ENCODE results near the gene EFR3B. TPM values are rescaled to one million over a fixed set of nuclear protein-coding genes. Genes with fewer than 3 reads are reported as not detected.
"Not testable (repeated sequence)": the region's sequence is repeated elsewhere in the genome, so short reads cannot be mapped to it uniquely, and the experiment has no call there.

EFR3B gene
- total RNA-seq, 1 donor from 2014 or later: 0.40 TPM

DNA sequence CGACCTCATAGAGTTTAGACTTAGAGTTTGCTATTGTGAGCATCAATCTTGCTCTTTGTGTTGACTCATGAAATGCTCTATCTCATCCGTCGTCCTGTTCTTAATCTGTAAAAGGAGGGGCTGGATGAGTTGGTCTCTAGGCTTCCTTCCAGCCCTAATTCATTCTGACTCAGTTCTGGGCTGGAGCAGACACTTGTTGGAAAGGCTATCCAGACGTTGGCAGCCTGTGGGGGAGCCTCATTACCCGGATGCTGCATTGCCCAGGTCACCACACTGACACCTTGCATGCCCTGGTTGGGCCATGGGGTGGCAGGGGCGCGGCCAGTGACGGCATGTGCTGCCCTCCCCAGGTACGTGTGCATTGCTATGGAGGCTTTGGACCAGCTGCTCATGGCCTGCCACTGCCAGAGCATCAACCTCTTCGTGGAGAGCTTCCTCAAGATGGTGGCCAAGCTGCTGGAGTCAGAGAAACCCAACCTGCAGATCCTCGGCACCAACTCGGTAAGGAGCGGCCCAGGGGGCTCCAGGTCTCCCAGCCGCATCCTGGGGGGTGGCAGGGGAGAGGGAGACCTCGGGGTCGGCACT is 61.5 kb downstream of the EFR3B start:
- peak; percentile 24 for DNase-seq (ENCODE audit: low read depth)

DNA sequence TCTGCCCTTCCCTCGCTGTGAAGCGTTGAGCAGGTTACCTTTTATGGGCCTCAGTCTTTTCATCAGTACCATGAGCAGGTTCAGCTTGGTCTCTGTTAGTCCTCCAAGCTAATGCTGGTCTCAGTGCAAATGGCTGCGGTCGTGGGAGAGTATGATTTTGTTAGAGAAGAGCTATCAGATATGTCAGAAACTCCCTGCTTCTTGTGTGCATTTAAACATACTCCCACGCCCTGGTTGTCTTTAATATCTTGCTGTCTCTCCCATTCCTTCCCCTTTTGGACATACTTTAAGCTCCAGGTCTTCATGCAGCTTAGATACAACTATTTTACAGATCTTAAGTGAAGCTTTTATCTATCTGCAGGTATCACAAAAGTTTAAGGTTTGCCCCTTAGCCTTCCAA is 62.9 kb downstream of the EFR3B start:
- DNase-seq (ENCODE audit: low read depth): no peak

DNA sequence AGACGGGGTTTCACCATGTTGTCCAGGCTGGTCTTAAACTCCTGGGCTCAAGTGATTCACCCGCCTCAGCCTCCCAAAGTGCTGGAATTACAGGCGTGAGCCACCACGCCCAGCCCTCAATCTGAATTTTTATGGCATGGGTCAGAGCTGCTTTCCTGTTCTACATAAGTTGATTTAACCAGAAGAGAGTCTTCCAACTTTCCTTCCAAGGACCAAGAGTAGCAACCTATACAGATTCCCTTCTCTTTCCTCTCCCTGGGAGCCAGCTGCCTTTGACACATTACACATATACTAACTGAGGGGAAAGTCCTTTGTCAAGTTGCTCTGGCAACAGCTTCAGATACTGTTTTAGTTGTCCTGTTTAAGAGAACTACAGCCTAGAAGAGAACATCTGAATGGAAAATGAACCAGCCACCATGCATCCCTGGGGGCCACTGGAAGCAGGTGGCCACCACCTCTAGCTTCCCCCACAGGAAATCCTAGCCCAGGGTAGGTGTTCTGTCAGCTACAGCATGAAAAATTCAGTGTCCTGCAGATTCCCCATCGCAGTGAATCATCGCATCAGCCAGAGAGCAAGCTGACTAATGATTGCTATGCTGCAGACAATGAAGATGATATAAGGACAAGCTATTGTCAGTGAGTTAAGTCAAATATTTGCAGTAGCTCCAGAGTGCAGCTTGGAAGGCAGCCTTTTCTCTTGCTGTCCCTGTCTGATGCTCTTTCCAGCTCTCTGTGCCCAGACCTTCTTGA is 63.6 kb downstream of the EFR3B start:
- DNase-seq (ENCODE audit: low read depth): peak; percentile 83

DNA sequence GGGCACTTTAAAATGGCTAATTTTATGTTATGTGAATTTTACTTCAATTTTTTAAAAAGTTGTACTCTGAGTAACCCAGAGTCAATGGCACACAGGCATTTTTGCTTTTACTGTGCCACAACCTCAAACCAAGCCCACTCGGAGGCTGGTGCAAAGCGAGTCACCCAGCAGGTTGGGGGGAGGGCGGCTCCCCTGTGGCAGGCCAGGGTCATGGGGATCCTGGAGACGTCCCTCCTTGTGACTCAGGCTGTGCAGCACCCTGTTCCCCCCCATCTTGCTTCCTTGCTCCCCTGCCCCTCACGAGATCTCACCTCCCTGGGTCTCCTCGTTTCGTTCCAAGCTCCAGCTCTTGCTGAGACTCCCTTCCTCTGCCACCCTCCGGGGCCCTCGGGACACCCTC is 67.9 kb downstream of the EFR3B start:
- DNase-seq (ENCODE audit: low read depth): no peak

DNA sequence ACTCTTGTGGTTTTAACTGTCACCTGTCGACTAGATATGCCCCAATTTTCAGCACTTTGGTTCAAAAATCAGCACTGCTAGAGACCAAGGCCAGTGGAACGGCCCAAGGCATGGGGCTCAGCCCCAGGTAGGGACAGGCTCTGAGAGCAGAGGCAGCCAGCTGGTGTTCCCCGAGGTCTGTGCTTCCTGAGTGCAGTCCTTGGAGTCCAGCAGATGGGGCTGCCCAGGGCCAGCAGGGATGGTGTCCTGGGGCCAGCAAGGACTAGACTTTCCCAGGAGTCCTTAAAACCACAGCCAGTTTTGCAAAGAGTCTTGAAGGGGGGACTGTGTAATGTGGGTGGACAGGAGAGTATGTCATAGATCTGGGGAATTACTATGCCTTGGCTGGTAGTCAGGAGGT is 70.2 kb downstream of the EFR3B start:
- no peak for DNase-seq (ENCODE audit: low read depth)

DNA sequence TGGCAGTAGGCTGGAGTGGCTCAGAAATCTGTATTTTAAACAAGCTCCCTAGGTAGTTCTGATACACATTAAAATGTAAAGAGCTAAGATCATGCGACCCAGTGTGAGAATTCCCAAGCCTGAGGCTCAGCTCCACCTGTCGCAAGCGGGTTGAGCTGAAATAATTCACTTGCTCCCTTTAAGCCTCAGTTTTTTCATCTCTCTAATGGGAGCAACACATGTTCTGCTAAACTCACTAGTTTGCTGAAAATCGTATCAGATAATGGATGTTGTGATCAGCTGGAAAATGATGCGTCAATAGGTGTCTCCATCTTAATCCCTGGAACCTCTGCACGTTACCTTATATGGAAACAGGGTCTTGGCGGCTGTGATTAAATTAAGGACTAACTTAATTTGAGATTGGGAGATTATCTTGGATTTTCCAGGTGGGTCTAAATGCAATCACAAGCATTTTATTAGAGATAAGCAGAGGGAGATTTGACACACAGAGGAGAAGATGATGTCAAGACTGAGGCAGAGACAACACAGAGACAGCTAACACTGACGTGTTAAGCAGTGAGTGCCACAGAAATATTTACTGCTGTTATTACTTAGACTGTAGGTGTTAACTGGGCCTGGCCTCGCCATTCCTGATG is 73.5 kb downstream of the EFR3B start:
- no peak for DNase-seq (ENCODE audit: low read depth)

DNA sequence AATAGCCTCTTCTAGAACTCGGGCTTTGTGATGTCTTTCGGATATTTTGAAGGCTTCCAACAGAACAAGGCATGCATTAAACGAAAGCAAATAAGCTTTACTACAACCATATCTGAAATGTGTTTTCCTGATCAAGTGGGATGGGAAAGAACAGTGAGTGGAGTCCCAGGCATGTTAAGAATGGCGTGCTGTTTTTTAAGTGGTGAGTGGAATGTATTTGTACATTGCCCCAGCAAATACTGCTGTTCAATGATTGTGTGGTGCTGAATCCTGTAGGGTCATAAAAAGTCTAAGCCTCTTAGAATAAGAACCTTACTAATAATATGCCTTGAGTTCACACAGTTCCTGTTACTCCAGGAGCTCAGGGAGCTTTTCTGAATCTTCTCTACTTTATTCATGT is 74.0 kb downstream of the EFR3B start:
- peak; percentile 38 for DNase-seq (ENCODE audit: low read depth)

DNA sequence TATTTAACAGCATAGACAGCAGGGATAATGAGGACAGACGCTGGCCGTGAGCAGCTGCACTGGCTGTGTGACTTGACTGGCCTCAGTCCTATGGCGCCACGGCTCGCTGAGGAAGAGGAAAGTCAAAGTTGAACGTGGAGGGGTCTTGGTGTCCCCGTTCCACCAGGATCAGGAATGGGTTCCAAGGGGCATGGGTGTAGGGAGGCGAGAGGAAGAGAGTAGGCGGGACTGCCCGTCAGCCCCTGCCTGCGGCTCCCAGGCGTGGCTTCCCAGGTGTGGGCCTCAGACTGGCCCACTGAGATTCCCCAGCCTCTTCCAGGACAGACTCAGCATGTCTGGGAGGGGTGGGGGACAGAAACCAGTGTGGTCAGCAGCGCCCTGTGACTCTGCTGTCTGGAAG is 75.1 kb downstream of the EFR3B start:
- no peak for DNase-seq (ENCODE audit: low read depth)

DNA sequence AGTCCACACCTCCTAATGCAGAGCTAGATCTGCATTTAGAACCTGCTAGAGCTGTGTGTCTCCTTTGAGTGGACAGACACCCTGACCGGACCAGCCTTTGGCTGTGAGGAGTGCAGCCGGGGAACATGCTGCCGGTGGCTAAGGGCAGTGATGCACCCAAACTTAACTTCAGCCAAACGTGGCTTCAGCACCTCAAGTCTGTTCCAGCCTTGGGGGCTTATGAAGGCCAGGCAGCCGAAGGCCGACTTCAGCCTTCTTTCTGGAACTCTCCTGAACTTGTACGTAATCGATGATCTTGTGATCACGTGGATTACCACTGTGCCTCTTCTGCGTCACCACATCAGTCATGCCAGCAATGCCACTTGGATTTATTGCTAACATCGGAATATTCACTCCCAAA is 77.4 kb downstream of the EFR3B start:
- no peak for DNase-seq (ENCODE audit: low read depth)

DNA sequence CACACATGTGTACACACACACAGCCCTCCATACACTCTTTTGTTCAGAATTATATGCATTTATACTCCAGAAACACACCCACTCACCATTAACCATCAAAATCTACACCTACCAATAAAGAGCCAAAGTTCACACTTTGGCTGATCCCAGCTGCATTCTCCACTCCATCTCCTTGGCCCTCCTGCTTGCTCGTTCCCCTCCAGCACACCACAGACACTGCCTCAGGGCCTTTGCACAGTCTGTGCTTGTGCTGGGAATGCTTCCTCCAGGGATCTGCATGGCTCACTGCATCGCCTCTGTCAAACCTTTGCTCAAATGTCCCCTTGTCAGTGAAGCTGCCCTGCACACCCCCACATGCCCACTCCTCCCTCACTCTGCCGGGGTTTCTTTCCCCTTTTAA is 80.5 kb downstream of the EFR3B start:
- no peak for DNase-seq (ENCODE audit: low read depth)

DNA sequence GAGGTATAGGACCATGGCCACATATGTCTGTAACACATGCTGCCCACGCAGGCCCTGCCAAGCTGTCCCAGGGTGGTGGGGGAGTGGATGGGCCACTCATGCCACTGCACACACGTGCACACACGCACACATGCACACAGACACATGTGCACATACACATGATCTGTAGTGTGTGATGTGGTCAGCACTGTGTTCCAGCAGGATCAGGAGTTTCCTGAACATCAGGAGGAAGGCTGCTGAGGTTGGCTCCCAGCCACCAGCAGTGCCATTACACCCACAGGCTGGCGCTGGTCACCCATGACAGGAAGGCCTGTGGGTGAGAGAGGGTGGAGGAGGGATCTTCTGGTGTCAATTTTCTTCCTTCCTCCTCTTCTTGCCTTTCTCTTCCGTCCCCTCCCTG is 81.8 kb downstream of the EFR3B start:
- peak; percentile 28 for DNase-seq (ENCODE audit: low read depth)

DNA sequence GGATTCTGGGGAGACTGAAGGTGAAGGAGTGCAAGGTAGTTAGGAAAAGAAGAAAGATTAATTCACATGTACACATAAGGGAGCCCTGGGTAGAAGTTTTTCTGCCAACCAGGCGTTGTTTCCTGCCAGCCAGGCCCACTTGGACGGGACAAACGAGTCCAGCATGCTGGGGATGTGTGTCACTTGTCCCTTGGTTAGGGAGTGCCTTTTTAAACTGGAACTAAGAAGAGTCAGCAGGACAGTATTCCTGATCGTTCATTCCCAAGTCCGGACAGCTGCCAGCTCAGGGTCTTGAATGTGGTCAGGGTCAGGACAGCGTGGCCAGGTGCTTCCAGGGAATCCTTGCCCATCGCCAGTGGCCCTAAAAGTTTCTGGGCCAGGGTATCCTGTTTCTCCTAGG is 83.3 kb downstream of the EFR3B start:
- no peak for DNase-seq (ENCODE audit: low read depth)

DNA sequence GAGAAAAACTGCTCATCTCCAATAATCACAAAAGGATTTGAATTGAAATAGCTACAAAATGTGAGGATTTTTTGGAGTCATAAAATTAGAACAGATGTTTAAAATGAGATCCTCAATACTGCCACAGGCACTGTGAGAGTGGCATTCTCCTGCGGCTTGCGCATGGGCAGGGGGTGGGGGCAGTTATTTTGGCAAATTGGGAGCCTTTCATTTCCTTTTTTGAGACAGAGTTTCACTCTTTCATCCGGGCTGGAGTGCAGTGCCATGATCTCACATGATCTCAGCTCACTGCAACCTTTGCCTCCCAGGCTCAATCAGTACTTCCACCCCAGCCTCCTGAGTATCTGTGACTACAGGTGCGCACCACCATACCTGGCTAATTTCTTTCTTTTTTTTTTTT is 84.1 kb downstream of the EFR3B start:
- no peak for DNase-seq (ENCODE audit: low read depth)

DNA sequence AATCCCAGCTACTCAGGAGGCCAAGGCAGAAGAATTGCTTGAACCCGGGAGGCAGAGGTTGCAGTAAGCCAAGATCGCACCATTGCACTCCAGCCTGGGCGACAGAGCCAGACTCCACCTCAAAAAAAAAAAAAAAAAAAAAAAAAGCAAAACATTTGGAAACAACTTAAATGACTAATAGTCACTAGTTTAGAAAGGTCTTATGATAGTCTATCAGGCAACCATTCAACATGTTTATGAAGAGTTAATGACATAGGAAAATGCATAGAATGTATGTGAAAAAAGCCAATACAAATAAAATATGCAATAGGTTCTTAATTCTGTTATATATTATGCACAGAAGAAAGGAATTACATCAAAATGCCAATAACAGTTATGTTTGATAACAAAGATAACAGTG is 85.2 kb downstream of the EFR3B start:
- not testable (repeated sequence) for DNase-seq (ENCODE audit: low read depth)

DNA sequence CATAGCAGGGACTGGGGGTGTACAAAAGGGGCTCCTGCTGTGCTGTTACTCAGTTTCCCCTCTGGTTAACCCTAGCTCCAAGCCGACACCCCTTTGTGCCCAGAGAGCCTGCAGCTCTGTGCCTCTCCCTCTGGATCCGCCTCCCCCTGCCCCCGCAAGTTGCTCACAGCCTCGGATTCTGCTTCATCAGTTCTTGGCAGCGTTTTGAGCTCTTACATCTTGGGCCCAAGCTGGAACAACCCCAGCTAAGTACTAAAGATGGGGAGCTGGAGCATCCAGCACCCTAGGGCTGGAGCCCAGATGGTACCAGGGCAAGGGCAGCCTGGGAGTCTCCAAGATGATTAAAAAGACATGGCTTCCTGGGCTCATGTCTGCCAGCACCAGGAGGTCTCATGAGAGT is 85.8 kb downstream of the EFR3B start:
- DNase-seq (ENCODE audit: low read depth): no peak

DNA sequence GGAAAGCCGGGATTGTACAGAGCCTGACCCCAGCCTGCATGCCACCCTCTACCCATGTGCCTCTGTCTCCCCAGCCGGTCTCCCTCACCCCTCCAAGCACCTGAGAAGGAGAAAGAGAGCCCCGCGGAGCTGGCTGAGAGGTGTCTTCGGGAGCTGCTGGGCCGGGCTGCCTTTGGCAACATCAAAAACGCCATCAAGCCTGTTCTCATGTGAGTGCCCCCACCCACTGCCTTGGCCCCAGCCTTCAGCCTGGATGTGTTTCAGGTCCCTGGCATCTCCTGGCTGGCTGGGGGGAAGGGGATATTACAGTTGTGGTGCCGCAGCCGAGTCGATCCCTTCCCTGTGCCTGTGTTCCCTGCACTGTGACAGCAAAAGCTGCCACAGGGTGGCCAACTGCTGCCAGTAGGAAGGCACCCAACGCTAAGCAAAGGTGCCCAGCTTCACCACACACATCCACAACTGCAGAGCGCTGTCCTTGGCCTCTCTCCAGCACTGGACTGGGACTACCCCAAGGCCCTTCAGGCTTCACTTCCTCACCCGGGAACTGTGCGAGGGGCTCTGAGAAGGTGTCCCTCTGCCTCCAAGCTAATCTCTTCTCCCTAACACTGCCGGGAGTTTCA is 88.1 kb downstream of the EFR3B start:
- DNase-seq (ENCODE audit: low read depth): no peak

DNA sequence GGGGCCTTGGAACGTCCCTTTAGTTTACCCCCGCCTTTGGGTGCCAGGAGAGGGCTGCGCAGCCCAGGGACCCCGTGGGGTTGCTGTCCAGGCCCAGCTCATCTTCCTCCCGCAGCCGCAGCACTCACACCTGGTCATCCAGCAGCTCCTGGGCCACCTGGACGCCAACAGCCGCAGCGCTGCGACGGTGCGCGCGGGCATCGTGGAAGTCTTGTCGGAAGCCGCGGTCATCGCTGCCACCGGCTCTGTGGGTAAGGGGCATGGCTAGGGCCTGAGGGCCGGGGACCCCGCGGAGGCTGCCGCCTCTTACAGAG is 89.3 kb downstream of the EFR3B start:
- DNase-seq (ENCODE audit: low read depth): no peak

DNA sequence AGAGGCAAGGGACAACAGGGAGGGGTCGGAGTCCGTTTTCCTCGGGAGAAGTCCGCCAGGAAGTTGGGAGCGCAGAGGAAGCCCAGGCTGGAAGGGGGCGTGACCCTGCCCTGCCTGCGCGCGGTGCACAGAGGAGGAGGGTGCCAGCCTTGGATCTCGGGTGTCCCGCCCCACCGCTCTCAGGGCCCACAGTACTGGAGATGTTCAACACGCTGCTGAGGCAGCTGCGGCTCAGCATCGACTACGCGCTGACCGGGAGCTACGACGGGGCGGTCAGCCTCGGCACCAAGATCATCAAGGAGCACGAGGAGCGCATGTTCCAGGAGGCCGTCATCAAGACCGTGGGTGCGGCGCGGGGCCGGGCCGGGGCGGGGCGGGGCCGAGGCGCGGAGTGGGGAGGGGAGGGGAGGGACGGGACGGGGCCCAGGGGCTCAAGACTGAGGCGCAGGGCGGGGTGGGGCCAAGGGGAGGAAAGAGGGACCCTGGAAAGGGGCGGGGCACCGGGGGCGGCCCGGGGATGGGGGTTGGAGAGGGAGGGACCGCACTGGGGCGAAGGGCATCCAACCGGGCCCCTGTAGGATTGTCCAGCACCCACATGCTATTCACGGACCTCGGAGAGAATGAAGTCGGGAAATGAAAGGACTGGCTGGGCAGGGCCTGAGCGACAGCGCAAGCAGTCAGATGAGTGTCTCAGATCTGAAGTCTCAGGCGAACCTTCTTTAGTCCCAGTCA is 89.9 kb downstream of the EFR3B start:
- DNase-seq (ENCODE audit: low read depth): no peak

DNA sequence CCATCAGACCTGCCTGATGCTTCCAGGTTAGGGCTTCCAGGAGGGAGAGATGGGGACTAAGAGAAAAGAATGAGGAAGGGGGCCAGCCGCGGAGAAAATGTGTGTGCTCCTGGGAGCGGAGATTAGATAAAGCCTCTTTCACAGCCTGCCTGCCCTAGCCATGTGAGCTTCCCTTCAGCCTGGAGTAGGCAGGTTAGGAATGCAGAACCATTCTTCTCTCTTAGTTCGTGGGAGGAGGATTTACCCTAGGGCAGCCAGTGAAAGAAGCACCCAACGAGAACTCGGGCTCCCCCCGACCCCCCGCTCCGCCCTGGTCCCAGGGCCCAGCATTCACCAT is 90.4 kb downstream of the EFR3B start:
- DNase-seq (ENCODE audit: low read depth): no peak

DNA sequence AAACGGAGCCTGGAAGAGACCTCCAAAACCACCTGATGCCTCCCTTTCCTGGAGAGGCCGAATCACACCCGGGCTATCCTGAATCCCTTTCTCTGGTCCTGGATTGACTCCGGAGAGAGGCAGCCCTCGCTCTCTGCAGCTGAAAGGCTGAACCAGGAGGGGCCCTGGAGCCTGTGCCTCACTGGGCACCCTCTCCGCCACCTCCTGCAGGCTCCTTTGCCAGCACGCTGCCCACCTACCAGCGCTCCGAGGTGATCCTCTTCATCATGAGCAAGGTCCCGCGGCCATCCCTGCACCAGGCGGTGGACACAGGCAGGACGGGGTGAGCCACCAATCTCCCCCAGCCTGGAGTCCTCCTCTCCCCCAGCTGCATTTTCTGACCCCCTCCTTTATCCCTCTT is 90.8 kb downstream of the EFR3B start:
- DNase-seq (ENCODE audit: low read depth): no peak

DNA sequence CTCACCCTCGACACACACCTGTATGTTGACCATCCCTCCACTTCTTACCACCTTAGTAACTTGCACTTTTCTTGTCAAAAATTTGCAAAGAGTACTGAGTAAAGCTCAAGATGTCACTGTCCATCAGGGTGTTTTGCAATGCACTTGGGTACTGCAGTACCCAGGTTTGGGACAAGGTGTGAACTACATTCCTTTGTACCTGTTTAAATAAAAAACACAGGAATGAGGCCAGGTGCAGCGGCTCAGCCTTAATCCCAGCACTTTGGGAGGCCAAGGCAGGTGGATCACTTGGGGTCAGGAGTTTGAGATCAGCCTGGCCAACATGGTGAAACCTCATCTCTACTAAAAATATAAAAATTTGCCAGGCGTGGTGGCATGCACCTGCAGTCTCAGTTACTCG is 98.7 kb downstream of the EFR3B start:
- DNase-seq (ENCODE audit: low read depth): not testable (repeated sequence)

DNA sequence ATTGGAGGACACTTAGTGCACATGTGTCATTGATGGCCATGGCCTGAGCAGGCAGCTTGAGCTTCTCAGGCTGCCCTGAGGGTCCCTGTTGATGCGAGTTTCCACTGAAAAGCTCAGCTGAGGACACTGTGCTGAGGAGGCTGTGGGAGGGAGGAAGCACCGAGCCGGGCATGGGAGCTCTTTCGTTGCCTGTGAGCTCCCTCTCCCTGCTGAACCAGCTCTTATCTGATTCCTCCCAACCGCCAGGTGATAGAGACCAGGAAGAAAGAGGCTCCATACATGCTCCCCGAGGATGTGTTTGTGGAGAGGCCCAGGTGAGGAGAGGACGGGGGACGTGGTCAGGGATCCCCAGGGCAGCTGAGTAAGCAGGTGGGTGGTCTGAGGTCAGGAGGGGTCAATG is 99.2 kb downstream of the EFR3B start:
- DNase-seq (ENCODE audit: low read depth): no peak

DNA sequence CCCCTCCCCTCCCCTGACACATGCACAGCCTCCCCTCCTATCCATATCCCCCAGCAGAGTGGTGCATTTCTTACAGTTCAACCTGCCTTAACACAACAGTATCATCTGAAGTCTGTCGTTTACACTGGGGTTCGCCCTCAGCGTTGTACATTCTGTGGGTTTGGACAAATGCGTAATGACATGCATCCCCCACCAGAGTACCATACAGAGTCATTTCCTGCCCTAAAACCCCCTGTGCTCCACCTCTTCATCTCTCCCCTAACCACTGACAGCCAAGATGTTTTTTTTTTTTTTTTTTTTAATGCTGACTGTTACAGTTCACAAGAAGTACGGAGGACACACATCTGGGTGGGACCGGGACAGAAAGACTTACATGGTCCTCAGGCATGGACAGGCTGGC is 103.9 kb downstream of the EFR3B start:
- DNase-seq (ENCODE audit: low read depth): no peak

Measured in renal cortical epithelial cell (primary cell).